SK-N-DZ (cell line): Measurements from ENCODE around the gene S100A14.

Source experiments
- DNase-seq: peaks from one replicate; pipeline ENCODE4 v3.0.0-alpha.2; 2015; ENCODE audit warnings: low spot score

Gene S100A14

GRCh38 chr1:153565529-153566374 is 50.4 kb downstream of the S100A14 start, which contains the start of gene S100A2:
S100A2 (minus strand) TSS chr1:153565844; CDS start chr1:153563877, 1,967 bp downstream.
- no peak for DNase-seq
